SK-N-SH (cell line): Measurements from ENCODE around the gene ACAP3. TPM values are rescaled to one million over a fixed set of nuclear protein-coding genes. Genes with fewer than 3 reads are reported as not detected.

Experiments used
- CTCF ChIA-PET: fragments of 300-600, 350-600 bp; formaldehyde crosslinking; extraction: SDS; loops from one replicate; lab custom pipeline; 2021; lab: Yijun Ruan, JAX
- POLR2A ChIA-PET: fragments of 350-600 bp; sonication (Branson Sonifier 250); formaldehyde crosslinking; extraction: SDS; loops from one replicate; lab custom pipeline; 2020; ENCODE audit warnings: antibody characterized with exemption, inconsistent platforms; lab: Yijun Ruan, JAX
- DNase-seq: peaks from one replicate; pipeline ENCODE4 v3.0.0; 2012
- H2AFZ ChIP-seq: fragments of 200-600 bp; sonication (generic); 2 replicates; pipeline ENCODE4 v1.8.1; 2016; ENCODE audit warnings: antibody characterized with exemption, mild to moderate bottlenecking, low read depth
- H3F3A ChIP-seq: fragments of 200-600 bp; sonication (generic); replicated peaks from 2 replicates; pipeline ENCODE3; 2016; ENCODE audit warnings: antibody characterized with exemption, mild to moderate bottlenecking; ENCODE audit not compliant: insufficient read depth
- H3K27ac ChIP-seq, 2 experiments: fragments of 200-500 bp in 1 of 2; fragments of 200-600 bp in 1 of 2; sonication (Bioruptor generic) in 1 of 2; sonication (generic), shearing (Covaris generic) in 1 of 2; 2 replicates each; pipeline versions ENCODE4 v1.5.1 to v1.6.1; 2014 to 2016; ENCODE audit warnings: low read depth in 2 of 2, inconsistent platforms in 1 of 2, low read length in 1 of 2, mild to moderate bottlenecking in 1 of 2, mixed read lengths in 1 of 2
- H3K27me3 ChIP-seq: fragments of 200-600 bp; sonication (generic), shearing (Covaris generic); 2 replicates; pipeline ENCODE4 v1.6.1; 2016; ENCODE audit warnings: mixed run types; ENCODE audit not compliant: insufficient read depth
- H3K36me3 ChIP-seq, 2 experiments: fragments of 200-500 bp in 1 of 2; fragments of 200-600 bp in 1 of 2; sonication (Bioruptor generic) in 1 of 2; sonication (generic) in 1 of 2; replicated peaks in 1 of 2; 2 replicates each; pipeline versions ENCODE3 to v1.5.1; 2014 to 2016; ENCODE audit warnings: low read length in 1 of 2, mild to moderate bottlenecking in 1 of 2; ENCODE audit not compliant: insufficient read depth in 2 of 2, control insufficient read depth in 1 of 2
- H3K4me1 ChIP-seq, 2 experiments: fragments of 200-500 bp in 1 of 2; fragments of 200-600 bp in 1 of 2; sonication (Bioruptor generic) in 1 of 2; sonication (generic), shearing (Covaris generic) in 1 of 2; 2 replicates each; pipeline versions ENCODE4 v1.5.1 to v1.6.1; 2014 to 2016; ENCODE audit warnings: low read depth in 1 of 2, low read length in 1 of 2, mixed run types in 1 of 2; ENCODE audit not compliant: insufficient read depth in 2 of 2, control insufficient read depth in 1 of 2
- H3K4me2 ChIP-seq: fragments of 200-600 bp; sonication (generic), shearing (Covaris generic); 2 replicates; pipeline ENCODE4 v1.6.1; 2017; ENCODE audit warnings: mixed run types
- H3K4me3 ChIP-seq, 2 experiments: fragments of 200-500 bp in 1 of 2; fragments of 200-600 bp in 1 of 2; sonication (Bioruptor generic) in 1 of 2; sonication (generic), shearing (Covaris generic) in 1 of 2; 2 replicates each; pipeline versions ENCODE4 v1.5.1 to v1.8.1; 2014 to 2016; ENCODE audit warnings: low read depth in 2 of 2, inconsistent platforms in 1 of 2, low read length in 1 of 2, mild to moderate bottlenecking in 1 of 2, mixed read lengths in 1 of 2, moderate library complexity in 1 of 2
- H3K79me2 ChIP-seq: fragments of 200-600 bp; sonication (generic); 2 replicates; pipeline ENCODE4 v1.8.1; 2017; ENCODE audit warnings: mild to moderate bottlenecking; ENCODE audit not compliant: insufficient read depth
- H3K9ac ChIP-seq: fragments of 200-600 bp; sonication (generic); 2 replicates; pipeline ENCODE4 v1.6.1; 2017; ENCODE audit warnings: mixed run types
- H3K9me2 ChIP-seq: fragments of 200-600 bp; sonication (generic); 2 replicates; pipeline ENCODE4 v1.6.1; 2017; ENCODE audit warnings: mixed run types
- H3K9me3 ChIP-seq: fragments of 200-600 bp; sonication (generic); 2 replicates; pipeline ENCODE4 v1.6.1; 2017; ENCODE audit warnings: mixed run types, mild to moderate bottlenecking, moderate library complexity
- H4K20me1 ChIP-seq: fragments of 200-600 bp; sonication (generic); 2 replicates; pipeline ENCODE4 v1.6.1; 2017; ENCODE audit warnings: mild to moderate bottlenecking, mixed run types; ENCODE audit not compliant: insufficient read depth
- EZH2phosphoT487 ChIP-seq: fragments of 200-600 bp; sonication (generic); IDR thresholded peaks from 2 replicates; pipeline ENCODE4 v1.6.1; 2017; ENCODE audit warnings: low read depth, mixed run types, mild to moderate bottlenecking, antibody characterized with exemption, moderate library complexity, borderline replicate concordance
- FOSL2 ChIP-seq: IDR thresholded peaks from 2 replicates; pipeline ENCODE4 v1.4.0; 2012; ENCODE audit warnings: low read depth, mild to moderate bottlenecking, moderate library complexity, borderline replicate concordance
- FOXM1 ChIP-seq: IDR thresholded peaks from 2 replicates; pipeline ENCODE4 v1.4.0; 2012; ENCODE audit warnings: low read depth, mild to moderate bottlenecking
- GABPA ChIP-seq: IDR thresholded peaks from 2 replicates; pipeline ENCODE4 v1.4.0; 2012; ENCODE audit warnings: low read depth, mild to moderate bottlenecking
- MAX ChIP-seq: IDR thresholded peaks from 2 replicates; pipeline ENCODE4 v1.4.0; 2012; ENCODE audit warnings: low read depth
- NFIC ChIP-seq: IDR thresholded peaks from 2 replicates; pipeline ENCODE4 v1.4.0; 2012; ENCODE audit warnings: borderline replicate concordance
- POLR2AphosphoS5 ChIP-seq: IDR thresholded peaks from 2 replicates; pipeline ENCODE4 v1.6.1; 2012; ENCODE audit warnings: low read depth, low read length
- RXRA ChIP-seq: IDR thresholded peaks from 2 replicates; pipeline ENCODE4 v1.4.0; 2012; ENCODE audit warnings: low read depth, mild to moderate bottlenecking, borderline replicate concordance
- SIN3A ChIP-seq: IDR thresholded peaks from 2 replicates; pipeline ENCODE4 v1.6.1; 2012; ENCODE audit warnings: low read depth, mild to moderate bottlenecking, low read length, moderate library complexity, borderline replicate concordance
- SMC3 ChIP-seq: IDR thresholded peaks from 2 replicates; pipeline ENCODE4 v1.6.1; 2012; ENCODE audit warnings: low read depth, low read length, improper control_type of control experiment
- ZBTB33 ChIP-seq: IDR thresholded peaks from 2 replicates; pipeline ENCODE4 v1.4.0; 2012; ENCODE audit warnings: low read depth, borderline replicate concordance
- WGBS: methylation state at CpG from one replicate; pipeline ENCODE4 v1.1.6; 2017; ENCODE audit warnings: low lambda C conversion rate; 5-methylcytosine and 5-hydroxymethylcytosine counted together
- polyA plus RNA-seq, 3 experiments: library from polyadenylated mRNA; depleted of rRNA; stranded (reverse); fragments of >200 nt; gene quantifications; 2 replicates each; pipeline ENCODE4 v1.2.3, GENCODE V29; 2012
- TF ChIP-seq, protein P1 (sequence below): fragments of 150-350 bp; IDR thresholded peaks from 2 replicates; pipeline ENCODE4 v1.6.1; 2016; ENCODE audit warnings: mild to moderate bottlenecking, low read depth, low read length

The ACAP3 gene
- polyA plus RNA-seq, 1 of the 3 experiments (the other 2 are of a cell fraction): 51.7 TPM

- TF ChIP-seq ZBTB33 (no peak), SIN3A (no peak), NFIC (no peak), GABPA (no peak), MAX (no peak)
Measured at GRCh38 chr1:1281533-1282321, 26.0 kb downstream of the ACAP3 start (continued).

GRCh38 chr1:1280782-1281481, 26.8 kb downstream of the ACAP3 start:
- Histone ChIP-seq H3K4me1 (peaks cover 0 to 9% of the 10 kb centered on the region in 2 experiments; a peak in 1 of 4 replicates), H3K27ac (no peak overlapping the region), H3K27me3 (no peaks in the 10 kb centered on the region), H3K79me2 (no peaks in the 10 kb centered on the region), H3F3A (no peaks in the 10 kb centered on the region), H3K4me3 (no peak overlapping the region), H2AFZ (no peak overlapping the region), H3K4me2 (no peak overlapping the region), H4K20me1 (no peaks in the 10 kb centered on the region), H3K9me3 (no peaks in the 10 kb centered on the region), H3K36me3 (no peaks in the 10 kb centered on the region), H3K9ac (no peak overlapping the region), H3K9me2 (no peaks in the 10 kb centered on the region)
- TF ChIP-seq POLR2AphosphoS5: no peak
- no peak for TF ChIP-seq SMC3
- TF ChIP-seq FOXM1: no peak
- TF ChIP-seq FOSL2: no peak
- TF ChIP-seq MAX: no peak
- TF ChIP-seq RXRA: no peak
- TF ChIP-seq EZH2phosphoT487: no peak
- CTCF ChIA-PET: interaction anchor here (1.3 to 2.4 kb wide), 3 partner anchors 10 to 218 kb away, joined by 4 to 18 read pairs (median 10); no protein-coding TSS in a partner anchor
- WGBS: no CpG with 5 or more reads among the region's 21 CpGs
- DNase-seq: no peak
- POLR2A ChIA-PET: no interaction called here

DNA sequence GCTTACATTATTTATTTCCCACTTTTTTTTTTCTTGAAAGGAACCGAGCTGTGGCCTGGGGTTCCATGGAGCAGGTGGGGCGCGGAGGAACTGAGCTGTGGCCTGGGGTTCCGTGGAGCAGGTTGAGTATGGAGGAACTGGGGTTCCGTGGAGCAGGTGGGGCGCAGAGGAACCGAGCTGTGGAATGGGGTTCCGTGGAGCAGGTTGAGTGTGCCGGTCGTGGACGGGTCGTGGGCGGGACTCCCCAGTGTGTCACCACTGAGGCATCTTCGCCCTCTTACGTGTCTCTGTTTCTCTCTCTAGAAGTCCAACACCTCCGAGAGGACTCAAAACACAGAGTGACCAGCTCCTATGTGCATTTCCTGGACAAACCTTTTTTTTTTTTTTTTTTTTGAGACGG, 28.7 kb downstream of the ACAP3 start:
- POLR2A ChIA-PET: no interaction called here

More for the DNA sequence above, 28.7 kb downstream of the ACAP3 start:
- Histone ChIP-seq H3K9me3 (no peaks in the 10 kb centered on the region), H3K9ac (no peak overlapping the region), H3K4me2 (no peak overlapping the region), H3K79me2 (no peaks in the 10 kb centered on the region), H2AFZ (no peak overlapping the region), H3K27ac (no peak overlapping the region), H3K36me3 (no peaks in the 10 kb centered on the region), H3F3A (no peaks in the 10 kb centered on the region), H3K27me3 (no peaks in the 10 kb centered on the region), H3K9me2 (no peaks in the 10 kb centered on the region), H3K4me1 (peaks cover 0 to 17% of the 10 kb centered on the region in 2 experiments; a peak in 1 of 4 replicates), H4K20me1 (no peaks in the 10 kb centered on the region), H3K4me3 (no peak overlapping the region)
- no peak for DNase-seq
- CTCF ChIA-PET: interaction anchor here (1.2 kb wide), 1 partner anchor 12 kb away, joined by 7 read pairs; no protein-coding TSS in a partner anchor
- TF ChIP-seq, protein P1, sequence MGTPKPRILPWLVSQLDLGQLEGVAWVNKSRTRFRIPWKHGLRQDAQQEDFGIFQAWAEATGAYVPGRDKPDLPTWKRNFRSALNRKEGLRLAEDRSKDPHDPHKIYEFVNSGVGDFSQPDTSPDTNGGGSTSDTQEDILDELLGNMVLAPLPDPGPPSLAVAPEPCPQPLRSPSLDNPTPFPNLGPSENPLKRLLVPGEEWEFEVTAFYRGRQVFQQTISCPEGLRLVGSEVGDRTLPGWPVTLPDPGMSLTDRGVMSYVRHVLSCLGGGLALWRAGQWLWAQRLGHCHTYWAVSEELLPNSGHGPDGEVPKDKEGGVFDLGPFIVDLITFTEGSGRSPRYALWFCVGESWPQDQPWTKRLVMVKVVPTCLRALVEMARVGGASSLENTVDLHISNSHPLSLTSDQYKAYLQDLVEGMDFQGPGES: no peak
- 91% methylated on average over 17 of the region's 17 CpGs for WGBS
